ENCODE measurements around the gene MCF2L. TPM values are rescaled to one million over a fixed set of nuclear protein-coding genes. Genes with fewer than 3 reads are reported as not detected.

Gene MCF2L
- total RNA-seq, 2 experiments from 2014 or later, result 13.0 to 13.5 TPM

DNA sequence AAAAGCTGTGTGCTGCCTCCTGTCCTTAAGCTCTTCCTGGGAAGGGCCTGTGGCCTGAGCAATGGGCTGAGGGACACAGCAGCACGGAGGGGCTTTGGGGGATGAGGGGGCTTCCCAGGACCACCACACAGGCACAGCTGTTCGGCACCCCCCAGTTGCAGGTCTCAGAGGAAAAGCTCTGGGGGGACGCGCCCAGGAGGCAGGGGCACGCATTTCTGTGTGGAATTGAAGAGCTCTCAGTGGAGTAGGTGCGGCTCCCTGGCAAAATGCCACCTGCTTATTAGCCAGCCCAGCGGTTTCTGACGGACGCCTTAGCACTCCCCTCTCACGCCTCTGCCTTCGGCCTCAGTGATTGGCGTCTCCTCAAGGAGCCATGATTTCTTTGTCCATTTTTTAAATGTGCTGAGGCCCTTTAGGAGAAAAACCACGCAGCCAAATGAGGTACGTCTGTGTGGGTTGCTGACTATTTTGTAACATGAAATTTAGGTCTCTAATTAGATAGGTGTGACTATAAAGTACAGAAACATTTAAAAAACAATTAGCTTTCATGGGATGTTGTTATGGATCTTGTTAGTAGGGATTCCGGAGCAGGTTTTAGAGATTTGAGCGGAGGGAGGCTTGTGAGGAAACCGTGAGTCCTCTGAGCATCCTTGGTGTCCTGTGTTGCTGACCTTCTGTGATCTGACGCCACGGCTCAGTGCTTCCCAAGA is 4.0 kb downstream of the MCF2L start:
- H3K36me3 Mint-ChIP-seq (ENCODE audit: low read depth), result peaks cover 6% of the 10 kb centered on the region
- H3K9me3 ChIP-seq (ENCODE audit: control insufficient read depth in 1 of 2, insufficient read depth in 1 of 2, low read length in 2 of 2), result no peaks in the 10 kb centered on the region
- ATAC-seq (ENCODE audit: poor library complexity) (no peak), DNase-seq (no peak)
- H3K4me3 Mint-ChIP-seq, result no peak overlapping the region
- POLR2A ChIA-PET, result no interaction called here
- H3K4me3 ChIP-seq (ENCODE audit: low read length), result no peak overlapping the region
- H3K36me3 ChIP-seq (ENCODE audit: insufficient read depth, low read length), result peaks cover 2% of the 10 kb centered on the region
- intact Hi-C loops (cut with DNase I, micrococcal nuclease), result no loop called here
- H3K4me1 ChIP-seq (ENCODE audit: insufficient read depth, low read length), result peaks cover 29% of the 10 kb centered on the region
- no peaks in the 10 kb centered on the region for H3K9me3 Mint-ChIP-seq
- TF ChIP-seq, protein P1, sequence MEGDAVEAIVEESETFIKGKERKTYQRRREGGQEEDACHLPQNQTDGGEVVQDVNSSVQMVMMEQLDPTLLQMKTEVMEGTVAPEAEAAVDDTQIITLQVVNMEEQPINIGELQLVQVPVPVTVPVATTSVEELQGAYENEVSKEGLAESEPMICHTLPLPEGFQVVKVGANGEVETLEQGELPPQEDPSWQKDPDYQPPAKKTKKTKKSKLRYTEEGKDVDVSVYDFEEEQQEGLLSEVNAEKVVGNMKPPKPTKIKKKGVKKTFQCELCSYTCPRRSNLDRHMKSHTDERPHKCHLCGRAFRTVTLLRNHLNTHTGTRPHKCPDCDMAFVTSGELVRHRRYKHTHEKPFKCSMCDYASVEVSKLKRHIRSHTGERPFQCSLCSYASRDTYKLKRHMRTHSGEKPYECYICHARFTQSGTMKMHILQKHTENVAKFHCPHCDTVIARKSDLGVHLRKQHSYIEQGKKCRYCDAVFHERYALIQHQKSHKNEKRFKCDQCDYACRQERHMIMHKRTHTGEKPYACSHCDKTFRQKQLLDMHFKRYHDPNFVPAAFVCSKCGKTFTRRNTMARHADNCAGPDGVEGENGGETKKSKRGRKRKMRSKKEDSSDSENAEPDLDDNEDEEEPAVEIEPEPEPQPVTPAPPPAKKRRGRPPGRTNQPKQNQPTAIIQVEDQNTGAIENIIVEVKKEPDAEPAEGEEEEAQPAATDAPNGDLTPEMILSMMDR (IDR thresholded peaks at IDR 0.05), result no peak
- peaks cover 25% of the 10 kb centered on the region for H3K4me1 Mint-ChIP-seq (ENCODE audit: low read depth)
- H3K27me3 Mint-ChIP-seq, result no peaks in the 10 kb centered on the region
- no peak overlapping the region for H3K27ac ChIP-seq (ENCODE audit: low read depth in 1 of 2, low read length in 2 of 2)
- H3K27ac Mint-ChIP-seq, result no peak overlapping the region
- CTCF ChIA-PET, result no interaction called here
- no peaks in the 10 kb centered on the region for H3K27me3 ChIP-seq (ENCODE audit: control insufficient read depth in 1 of 2, insufficient read depth in 2 of 2, low read length in 2 of 2)

DNA sequence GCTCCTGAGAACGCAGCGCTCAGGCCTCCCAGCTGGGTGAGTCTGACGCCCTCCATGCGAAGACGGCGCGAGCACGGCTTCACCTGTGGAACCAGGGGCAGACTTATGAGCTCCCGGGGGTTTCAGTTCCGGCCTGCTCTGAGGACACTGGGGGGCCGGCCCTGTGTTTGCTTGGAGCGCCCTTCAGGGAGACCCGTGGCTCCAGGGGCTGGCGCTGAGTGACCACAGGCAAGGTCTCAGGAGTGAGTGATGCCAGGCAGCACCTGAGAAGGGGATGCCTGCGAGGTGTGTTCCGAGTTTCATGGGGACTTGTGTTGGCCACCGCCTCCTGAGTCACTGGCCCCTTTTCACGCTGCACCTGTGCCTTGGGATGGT is 4.5 kb downstream of the MCF2L start:
- ATAC-seq (ENCODE audit: poor library complexity) (no peak), DNase-seq (no peak)
- H3K27me3 Mint-ChIP-seq, result no peaks in the 10 kb centered on the region
- peaks cover 6% of the 10 kb centered on the region for H3K36me3 Mint-ChIP-seq (ENCODE audit: low read depth)
- ChIA-PET POLR2A (no interaction called here), CTCF (no interaction called here)
- H3K9me3 ChIP-seq (ENCODE audit: control insufficient read depth in 1 of 2, insufficient read depth in 1 of 2, low read length in 2 of 2), result no peaks in the 10 kb centered on the region
- H3K4me1 Mint-ChIP-seq (ENCODE audit: low read depth), result peaks cover 23% of the 10 kb centered on the region
- no peak overlapping the region for H3K4me3 ChIP-seq (ENCODE audit: low read length)
- H3K27me3 ChIP-seq (ENCODE audit: control insufficient read depth in 1 of 2, insufficient read depth in 2 of 2, low read length in 2 of 2), result no peaks in the 10 kb centered on the region
- no peaks in the 10 kb centered on the region for H3K9me3 Mint-ChIP-seq
- TF ChIP-seq, protein P1 (IDR thresholded peaks at IDR 0.05), result no peak
- no peak overlapping the region for H3K4me3 Mint-ChIP-seq
- peaks cover 2% of the 10 kb centered on the region for H3K36me3 ChIP-seq (ENCODE audit: insufficient read depth, low read length)
- peaks cover 24% of the 10 kb centered on the region for H3K4me1 ChIP-seq (ENCODE audit: insufficient read depth, low read length)
- no peak overlapping the region for H3K27ac ChIP-seq (ENCODE audit: low read depth in 1 of 2, low read length in 2 of 2)
- no peak overlapping the region for H3K27ac Mint-ChIP-seq
- intact Hi-C loops (cut with DNase I, micrococcal nuclease), result no loop called here

DNA sequence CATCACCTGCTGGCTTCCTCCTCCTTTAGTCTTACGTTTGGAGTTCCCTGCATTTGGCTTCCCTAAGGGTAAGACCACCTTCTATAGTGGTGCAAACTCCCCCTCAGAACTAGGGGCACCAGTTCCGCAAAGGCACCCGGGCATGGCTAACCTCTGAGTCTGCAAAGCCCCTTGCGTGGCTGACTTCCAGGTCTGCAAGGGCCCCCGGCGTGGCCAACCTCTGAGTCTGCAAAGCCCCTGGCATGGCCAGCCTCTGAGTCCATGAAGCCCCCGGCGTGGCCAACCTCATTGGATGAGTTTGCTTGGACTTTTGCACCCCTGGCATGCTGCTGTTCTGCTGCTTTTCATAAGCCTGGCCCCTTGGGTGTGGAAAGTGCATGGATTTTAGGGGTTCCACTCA is 5.1 kb downstream of the MCF2L start:
- no peak for DNase-seq
- Histone ChIP-seq H3K4me3 (ENCODE audit: low read length) (no peak overlapping the region), H3K36me3 (ENCODE audit: insufficient read depth, low read length) (peaks cover 2% of the 10 kb centered on the region), H3K9me3 (ENCODE audit: control insufficient read depth in 1 of 2, insufficient read depth in 1 of 2, low read length in 2 of 2) (no peaks in the 10 kb centered on the region), H3K4me1 (ENCODE audit: insufficient read depth, low read length) (peaks cover 24% of the 10 kb centered on the region), H3K27ac (ENCODE audit: low read depth in 1 of 2, low read length in 2 of 2) (no peak overlapping the region), H3K27me3 (ENCODE audit: control insufficient read depth in 1 of 2, insufficient read depth in 2 of 2, low read length in 2 of 2) (no peaks in the 10 kb centered on the region)
- TF ChIP-seq, protein P1 (IDR thresholded peaks at IDR 0.05), result no peak
- Mint-ChIP-seq H3K4me1 (ENCODE audit: low read depth) (peaks cover 22% of the 10 kb centered on the region), H3K4me3 (no peak overlapping the region), H3K9me3 (no peaks in the 10 kb centered on the region), H3K27ac (no peak overlapping the region), H3K27me3 (no peaks in the 10 kb centered on the region), H3K36me3 (ENCODE audit: low read depth) (peaks cover 5% of the 10 kb centered on the region)
- intact Hi-C loops (cut with DNase I, micrococcal nuclease), result no loop called here
- CTCF ChIA-PET, result no interaction called here
- ATAC-seq (ENCODE audit: poor library complexity), result no peak
- POLR2A ChIA-PET, result no interaction called here

All from CD4-positive, alpha-beta T cell (primary cell).